Stimulated activated CD4-positive, alpha-beta T cell treated with anti-CD3 and anti-CD28 coated beads, TNF-alpha, amount 100 ng/mL, for 24 hours (primary cell): Measurements from ENCODE around the gene ZBTB8A.

Source experiments
- DNase-seq, 3 experiments: peaks; one replicate each; pipeline ENCODE4 v3.0.0-alpha.2; 2020; ENCODE audit warnings: low read depth in 3 of 3

ZBTB8A gene

GRCh38 chr1:32652244-32652962 is 113.2 kb downstream of the ZBTB8A start:
- DNase-seq: no peak
